Adrenal gland (tissue), 12 donors: ENCODE measurements around the gene PKDCC. TPM values are rescaled to one million over a fixed set of nuclear protein-coding genes. Genes with fewer than 3 reads are reported as not detected.

ENCODE experiments used
- DNase-seq, 7 donors: peaks; one replicate each; pipeline ENCODE4 v3.0.0-alpha.2; 2019 to 2020
- H3K27ac ChIP-seq, 5 donors: fragments of 200-600 bp; sonication (generic) in 4 of 5; 1 replicate in 3 of 5; 2 replicates in 2 of 5; pipeline versions ENCODE4 v1.5.1 to v1.8.0; 2016 to 2020; ENCODE audit warnings: mild to moderate bottlenecking in 1 of 5
- H3K27me3 ChIP-seq: fragments of 200-600 bp; 2 replicates; pipeline ENCODE4 v1.8.0; 2021
- H3K36me3 ChIP-seq, 2 donors: fragments of 200-600 bp; replicated peaks in 1 of 2; 1 replicate in 1 of 2; 2 replicates in 1 of 2; pipeline versions ENCODE4 v1.5.1 to v1.8.0; 2018 to 2022
- H3K4me1 ChIP-seq, 2 donors: fragments of 200-600 bp; replicated peaks in 1 of 2; 1 replicate in 1 of 2; 2 replicates in 1 of 2; pipeline versions ENCODE4 v1.5.1 to v1.8.0; 2018 to 2021
- H3K4me3 ChIP-seq, 4 donors: fragments of 200-600 bp; sonication (generic) in 3 of 4; one replicate each; pipeline ENCODE4 v1.5.1; 2016 to 2018
- H3K9me3 ChIP-seq, 3 donors: fragments of 200-600 bp; sonication (generic) in 1 of 3; replicated peaks in 1 of 3; 1 replicate in 2 of 3; 2 replicates in 1 of 3; pipeline versions ENCODE4 v1.5.1 to v1.8.0; 2016 to 2021
- POLR2A ChIP-seq, 2 donors: fragments of 450-650 bp; IDR thresholded peaks; one replicate each; pipeline ENCODE4 v1.6.1; 2017; ENCODE audit warnings: antibody characterized with exemption in 2 of 2, mild to moderate bottlenecking in 2 of 2, moderate library complexity in 1 of 2
- WGBS, 4 donors: extraction: QIAGEN DNeasy Blood & Tissue Kit in 2 of 4; methylation state at CpG; one replicate each; pipeline versions ENCODE4 v1.1.5 to v1.1.7; 2013 to 2017; 5-methylcytosine and 5-hydroxymethylcytosine counted together
- intact Hi-C, 2 donors: fragments of 100-400 bp; cut with DNase I; formaldehyde crosslinking; loops; one replicate each; pipeline versions ENCODE4 v1.14.1 to v1.15.0; 2022 to 2023
- polyA plus RNA-seq, 3 donors: library from polyadenylated mRNA; stranded (reverse); fragments of 200-250 nt in 2 of 3; fragments of 350-450 nt in 1 of 3; fragmentation: Illumina TruSeq in 1 of 3; extraction: RNeasy Lipid Tissue Mini Kit (QIAGEN cat#74804) in 1 of 3; gene quantifications; one replicate each; pipeline ENCODE4 v1.2.3, GENCODE V29; 2013 to 2014
- total RNA-seq, 9 donors: library from RNA; depleted of rRNA in 4 of 9; stranded (reverse); fragments of >200 nt in 4 of 9; fragments of 120-200 nt in 1 of 9; fragmentation: NEBNext Ultra II Directional in 1 of 9; extraction: Animal tissue kit (Norgen Biotek cat#: 25700) in 1 of 9; gene quantifications; one replicate each; pipeline versions ENCODE4 v1.1.0 to v1.2.4, GENCODE V29; 2013 to 2023
- TF ChIP-seq, protein P1 (sequence below), 6 experiments: fragments of 450-650 bp in 4 of 6; fragments of 200-600 bp in 2 of 6; sonication (generic) in 1 of 6; IDR thresholded peaks; 1 replicate in 5 of 6; 2 replicates in 1 of 6; pipeline versions ENCODE4 v1.5.1 to v1.8.0; 2016 to 2021; ENCODE audit warnings: antibody characterized with exemption in 6 of 6, mild to moderate bottlenecking in 2 of 6, moderate library complexity in 1 of 6
- donor health status: healthy with polysubstance abuse.
- donor health status: Bipolar disorder and iron deficiency.
- donor health status: DM: yes; HTN: yes; CAD: no.
- donor health status: DM: no; HTN: no; CAD: no.
- donor health status: DM: no; HTN: no; CAD: no.
- donor health status: DM: yes; HTN: yes; CAD: no.

The PKDCC gene
- total and polyA plus RNA-seq, 12 donors: 29.7 to 170 (median 51.5) TPM

DNA sequence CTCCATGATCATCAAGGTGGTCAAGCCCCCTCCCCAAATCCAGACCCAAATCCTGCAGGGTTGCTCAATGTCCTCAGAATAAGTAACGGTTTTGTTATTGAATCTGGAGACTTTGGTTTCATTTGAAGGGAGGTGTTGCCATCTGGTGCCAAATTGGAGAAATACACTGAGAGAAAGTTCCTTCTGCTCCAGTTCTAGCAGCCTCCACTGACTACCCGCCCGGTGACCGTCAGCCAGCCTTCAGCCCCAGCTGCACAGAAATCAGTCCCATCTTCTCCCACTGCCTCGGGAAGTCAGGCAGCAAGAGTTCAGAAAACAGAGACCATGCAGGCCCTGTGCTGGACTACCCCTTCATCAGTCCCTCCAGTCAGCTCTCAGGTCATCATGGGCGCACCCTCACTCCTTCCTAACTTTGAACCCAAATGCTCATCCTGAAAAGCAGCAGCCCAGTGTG lies 38.7 kb downstream of the PKDCC start:
- H3K27me3 ChIP-seq: no peaks in the 10 kb centered on the region
- no peaks in the 10 kb centered on the region for H3K36me3 ChIP-seq
- no peak overlapping the region for H3K27ac ChIP-seq
- H3K4me3 ChIP-seq: no peak overlapping the region
- peaks cover 4% of the 10 kb centered on the region in 2 donors for H3K4me1 ChIP-seq
- H3K9me3 ChIP-seq: no peaks in the 10 kb centered on the region
- TF ChIP-seq, protein P1, sequence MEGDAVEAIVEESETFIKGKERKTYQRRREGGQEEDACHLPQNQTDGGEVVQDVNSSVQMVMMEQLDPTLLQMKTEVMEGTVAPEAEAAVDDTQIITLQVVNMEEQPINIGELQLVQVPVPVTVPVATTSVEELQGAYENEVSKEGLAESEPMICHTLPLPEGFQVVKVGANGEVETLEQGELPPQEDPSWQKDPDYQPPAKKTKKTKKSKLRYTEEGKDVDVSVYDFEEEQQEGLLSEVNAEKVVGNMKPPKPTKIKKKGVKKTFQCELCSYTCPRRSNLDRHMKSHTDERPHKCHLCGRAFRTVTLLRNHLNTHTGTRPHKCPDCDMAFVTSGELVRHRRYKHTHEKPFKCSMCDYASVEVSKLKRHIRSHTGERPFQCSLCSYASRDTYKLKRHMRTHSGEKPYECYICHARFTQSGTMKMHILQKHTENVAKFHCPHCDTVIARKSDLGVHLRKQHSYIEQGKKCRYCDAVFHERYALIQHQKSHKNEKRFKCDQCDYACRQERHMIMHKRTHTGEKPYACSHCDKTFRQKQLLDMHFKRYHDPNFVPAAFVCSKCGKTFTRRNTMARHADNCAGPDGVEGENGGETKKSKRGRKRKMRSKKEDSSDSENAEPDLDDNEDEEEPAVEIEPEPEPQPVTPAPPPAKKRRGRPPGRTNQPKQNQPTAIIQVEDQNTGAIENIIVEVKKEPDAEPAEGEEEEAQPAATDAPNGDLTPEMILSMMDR (IDR thresholded peaks at IDR 0.05): peak; percentile 45 to 94 (median 89)
- TF ChIP-seq POLR2A (IDR thresholded peaks at IDR 0.05): no peak
- intact Hi-C loops: loop anchor here (1.0 to 5.0 kb wide), 3 partner anchors 216 to 234 kb away; no protein-coding TSS in a partner anchor
- DNase-seq: peak in 6 of 7 donors; percentile 41 to 77 (median 57)
- WGBS, 4 donors: 16 to 21% (median 19%) methylated on average over 6 of the region's 6 CpGs

DNA sequence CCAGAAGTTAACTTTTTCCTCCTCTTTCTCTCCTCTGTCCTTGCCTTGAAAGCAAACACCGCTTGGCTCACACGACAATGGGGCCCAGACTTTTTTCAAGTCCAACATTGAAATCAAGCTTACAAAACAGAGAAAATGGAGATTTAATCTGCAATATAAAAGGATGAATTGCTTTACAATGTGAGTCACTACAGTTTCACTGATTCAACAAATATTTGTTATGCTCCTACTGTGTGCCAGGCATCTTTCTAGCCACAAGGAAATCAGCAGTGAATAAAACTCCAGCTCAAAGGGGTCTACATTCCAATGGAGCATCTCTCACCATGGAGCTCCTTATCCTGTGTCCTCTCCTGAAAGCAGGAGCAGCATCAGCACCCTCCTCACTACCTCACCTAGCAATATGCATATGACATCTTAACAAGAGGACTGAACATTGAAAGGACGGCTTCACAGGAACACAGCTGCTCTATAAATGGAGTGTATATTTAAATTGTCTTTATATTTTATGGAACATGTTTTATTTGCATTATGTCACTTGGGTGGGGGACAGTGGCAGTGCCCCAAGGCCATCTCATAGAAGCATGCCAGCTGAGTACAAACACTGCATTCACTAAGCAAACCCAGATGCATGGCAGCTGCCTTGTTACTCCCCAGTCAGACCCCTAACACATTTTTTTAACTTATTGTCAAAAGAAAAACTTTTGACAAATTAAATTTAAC lies 39.5 kb downstream of the PKDCC start:
- no peak for DNase-seq
- Histone ChIP-seq H3K27ac (no peak overlapping the region), H3K27me3 (no peaks in the 10 kb centered on the region), H3K4me3 (no peak overlapping the region), H3K9me3 (no peaks in the 10 kb centered on the region), H3K36me3 (no peaks in the 10 kb centered on the region), H3K4me1 (peaks cover 4% of the 10 kb centered on the region in 2 donors)
- 90 to 98% (median 95%) methylated on average over 3 of the region's 3 CpGs for WGBS, 4 donors
- intact Hi-C loops: loop anchor here (2.0 to 5.0 kb wide), 2 partner anchors 216 to 235 kb away; no protein-coding TSS in a partner anchor
- no peak for TF ChIP-seq POLR2A (IDR thresholded peaks at IDR 0.05)
- TF ChIP-seq, protein P1 (IDR thresholded peaks at IDR 0.05): no peak

DNA sequence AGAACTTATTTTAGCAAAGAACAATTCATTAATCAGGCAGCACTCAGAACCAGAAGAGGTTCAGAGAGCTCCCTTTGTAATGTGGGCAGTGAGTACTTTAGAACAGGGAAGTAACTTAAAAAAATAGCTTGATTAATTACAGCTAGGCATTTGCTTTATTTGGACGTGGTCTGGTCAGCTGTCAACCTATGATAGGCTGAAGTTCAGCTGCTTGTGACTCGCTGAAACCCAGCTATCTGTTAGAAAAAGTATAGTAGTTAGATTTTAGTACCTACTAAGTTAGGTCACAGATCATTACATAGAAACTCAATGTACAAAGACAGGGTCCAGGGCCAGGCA lies 40.0 kb downstream of the PKDCC start:
- Histone ChIP-seq H3K4me1 (peaks cover 4% of the 10 kb centered on the region in 2 donors), H3K36me3 (no peaks in the 10 kb centered on the region), H3K27ac (no peak overlapping the region), H3K9me3 (no peaks in the 10 kb centered on the region), H3K27me3 (no peaks in the 10 kb centered on the region), H3K4me3 (no peak overlapping the region)
- no peak for TF ChIP-seq POLR2A (IDR thresholded peaks at IDR 0.05)
- TF ChIP-seq, protein P1 (IDR thresholded peaks at IDR 0.05): no peak
- DNase-seq: no peak
- 59 to 67% (median 63%) methylated on average over 2 of the region's 2 CpGs for WGBS, 4 donors
- intact Hi-C loops: loop anchor here (2.0 to 5.0 kb wide), 2 partner anchors 217 to 236 kb away; no protein-coding TSS in a partner anchor

DNA sequence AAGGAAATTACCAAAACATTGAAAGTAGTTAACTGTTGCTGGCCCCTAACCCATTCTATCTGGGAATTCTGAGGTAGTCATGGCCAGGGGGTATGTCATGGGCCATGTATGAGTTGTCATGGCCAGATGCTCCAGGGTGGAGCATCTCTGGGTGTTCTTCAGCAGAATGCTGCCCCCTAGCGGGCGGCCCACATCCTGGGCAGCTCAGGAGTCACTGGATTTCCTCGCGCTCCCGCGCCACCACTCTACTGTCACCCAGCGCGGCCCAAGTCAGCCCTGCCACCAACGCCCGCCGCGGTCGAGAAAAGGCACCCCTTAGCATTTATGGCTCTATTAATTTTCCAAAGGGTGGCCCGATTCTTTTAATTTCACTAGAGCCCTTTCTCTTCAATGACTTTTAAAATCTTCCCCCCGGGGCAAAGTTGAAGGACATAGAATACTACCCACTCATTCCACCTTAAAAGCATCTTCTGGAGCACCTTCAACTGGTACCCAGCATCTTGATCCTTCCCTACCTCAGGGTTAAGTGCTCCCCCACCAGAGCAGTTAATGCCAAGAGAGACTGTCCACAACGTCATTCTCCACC lies 41.6 kb downstream of the PKDCC start:
- Histone ChIP-seq H3K4me3 (no peak overlapping the region), H3K9me3 (no peaks in the 10 kb centered on the region), H3K27me3 (no peaks in the 10 kb centered on the region), H3K4me1 (peaks cover 4% of the 10 kb centered on the region in 2 donors), H3K36me3 (no peaks in the 10 kb centered on the region), H3K27ac (no peak overlapping the region)
- WGBS, 4 donors: 50 to 64% (median 62%) methylated on average over 16 of the region's 16 CpGs
- TF ChIP-seq POLR2A (IDR thresholded peaks at IDR 0.05): no peak
- TF ChIP-seq, protein P1 (IDR thresholded peaks at IDR 0.05): peak in 5 of 6 experiments; percentile 51 to 75 (median 70)
- intact Hi-C loops: loop anchor here (5.0 kb wide), 1 partner anchor 237 kb away; no protein-coding TSS in a partner anchor
- peak; percentile 58 to 83 (median 77) for DNase-seq
